ENCODE measurements around the gene CWC27. TPM values are rescaled to one million over a fixed set of nuclear protein-coding genes. Genes with fewer than 3 reads are reported as not detected.

CWC27 gene
- total and polyA plus RNA-seq, 2 donors from 2014 or later: 16.5 to 17.3 TPM

- TF ChIP-seq CTCF (IDR thresholded peaks at IDR 0.05; ENCODE audit: borderline replicate concordance, extremely low read depth, insufficient read depth): no peak
- no peak overlapping the region for H3K9ac ChIP-seq (ENCODE audit: low read length in 3 of 3)
- no peaks in the 10 kb centered on the region for H3K4me1 ChIP-seq (ENCODE audit: control insufficient read depth in 2 of 3, insufficient read depth in 2 of 3, low read depth in 1 of 3, low read length in 3 of 3)
- FAIRE-seq (no peak), DNase-seq (no peak)
- no peak overlapping the region for H3K27ac ChIP-seq (ENCODE audit: low read depth in 2 of 2, low read length in 2 of 2)
- no peak overlapping the region for H3K4me3 ChIP-seq (ENCODE audit: low read length in 3 of 3)
- H3K27me3 ChIP-seq (ENCODE audit: control insufficient read depth, insufficient read depth, low read length): no peaks in the 10 kb centered on the region
- intact Hi-C loops (cut with DNase I): no loop called here
- peaks cover 0 to 6% (median 2%) of the 10 kb centered on the region in 3 donors for H3K36me3 ChIP-seq (ENCODE audit: control insufficient read depth in 2 of 3, insufficient read depth in 3 of 3, low read length in 3 of 3)
- no peaks in the 10 kb centered on the region for H3K9me3 ChIP-seq (ENCODE audit: control insufficient read depth in 2 of 3, insufficient read depth in 1 of 3, low read length in 3 of 3)
Observed at GRCh38 chr5:64742411-64742810, 26.3 kb upstream of the CWC27 start.

- no peak for DNase-seq
- Histone ChIP-seq H3K27ac (ENCODE audit: low read depth in 2 of 2, low read length in 2 of 2) (no peak overlapping the region), H3K4me1 (ENCODE audit: control insufficient read depth in 2 of 3, insufficient read depth in 2 of 3, low read depth in 1 of 3, low read length in 3 of 3) (no peaks in the 10 kb centered on the region), H3K27me3 (ENCODE audit: control insufficient read depth, insufficient read depth, low read length) (no peaks in the 10 kb centered on the region), H3K9me3 (ENCODE audit: control insufficient read depth in 2 of 3, insufficient read depth in 1 of 3, low read length in 3 of 3) (no peaks in the 10 kb centered on the region), H3K36me3 (ENCODE audit: control insufficient read depth in 2 of 3, insufficient read depth in 3 of 3, low read length in 3 of 3) (peaks cover 0 to 6% (median 2%) of the 10 kb centered on the region in 3 donors), H3K9ac (ENCODE audit: low read length in 3 of 3) (no peak overlapping the region), H3K4me3 (ENCODE audit: low read length in 3 of 3) (no peak overlapping the region)
- FAIRE-seq: no peak
- intact Hi-C loops (cut with DNase I): no loop called here
- no peak for TF ChIP-seq CTCF (IDR thresholded peaks at IDR 0.05; ENCODE audit: borderline replicate concordance, extremely low read depth, insufficient read depth)
Observed at GRCh38 chr5:64742821-64743220, 25.9 kb upstream of the CWC27 start.

- FAIRE-seq (no peak), DNase-seq (no peak)
- Histone ChIP-seq H3K27me3 (ENCODE audit: control insufficient read depth, insufficient read depth, low read length) (no peaks in the 10 kb centered on the region), H3K36me3 (ENCODE audit: control insufficient read depth in 2 of 3, insufficient read depth in 3 of 3, low read length in 3 of 3) (peaks cover 0 to 2% (median 0%) of the 10 kb centered on the region in 3 donors), H3K4me1 (ENCODE audit: control insufficient read depth in 2 of 3, insufficient read depth in 2 of 3, low read depth in 1 of 3, low read length in 3 of 3) (no peaks in the 10 kb centered on the region), H3K27ac (ENCODE audit: low read depth in 2 of 2, low read length in 2 of 2) (no peak overlapping the region), H3K9me3 (ENCODE audit: control insufficient read depth in 2 of 3, insufficient read depth in 1 of 3, low read length in 3 of 3) (no peaks in the 10 kb centered on the region), H3K4me3 (ENCODE audit: low read length in 3 of 3) (no peak overlapping the region), H3K9ac (ENCODE audit: low read length in 3 of 3) (no peak overlapping the region)
- intact Hi-C loops (cut with DNase I): no loop called here
- no peak for TF ChIP-seq CTCF (IDR thresholded peaks at IDR 0.05; ENCODE audit: borderline replicate concordance, extremely low read depth, insufficient read depth)
Observed at GRCh38 chr5:64744914-64745313, 23.8 kb upstream of the CWC27 start.

GRCh38 chr5:64746446-64746845, 22.3 kb upstream of the CWC27 start:
- FAIRE-seq: no peak
- no peak for DNase-seq
- TF ChIP-seq CTCF (IDR thresholded peaks at IDR 0.05; ENCODE audit: borderline replicate concordance, extremely low read depth, insufficient read depth): no peak
- no peak overlapping the region for H3K27ac ChIP-seq (ENCODE audit: low read depth in 2 of 2, low read length in 2 of 2)
- no peak overlapping the region for H3K9ac ChIP-seq (ENCODE audit: low read length in 3 of 3)
- no peaks in the 10 kb centered on the region for H3K27me3 ChIP-seq (ENCODE audit: control insufficient read depth, insufficient read depth, low read length)
- no peaks in the 10 kb centered on the region for H3K36me3 ChIP-seq (ENCODE audit: control insufficient read depth in 2 of 3, insufficient read depth in 3 of 3, low read length in 3 of 3)
- no peaks in the 10 kb centered on the region for H3K4me1 ChIP-seq (ENCODE audit: control insufficient read depth in 2 of 3, insufficient read depth in 2 of 3, low read depth in 1 of 3, low read length in 3 of 3)
- no peak overlapping the region for H3K4me3 ChIP-seq (ENCODE audit: low read length in 3 of 3)
- intact Hi-C loops (cut with DNase I): no loop called here
- H3K9me3 ChIP-seq (ENCODE audit: control insufficient read depth in 2 of 3, insufficient read depth in 1 of 3, low read length in 3 of 3): no peaks in the 10 kb centered on the region

Data from kidney (tissue), 14 donors.